ENCODE measurements around the gene DPP10. TPM values are rescaled to one million over a fixed set of nuclear protein-coding genes. Genes with fewer than 3 reads are reported as not detected.

The DPP10 gene
- total RNA-seq, 4 donors from 2014 or later, result 0.13 to 2.8 (median 0.48) TPM; not detected in 1

- TF ChIP-seq, protein P1, sequence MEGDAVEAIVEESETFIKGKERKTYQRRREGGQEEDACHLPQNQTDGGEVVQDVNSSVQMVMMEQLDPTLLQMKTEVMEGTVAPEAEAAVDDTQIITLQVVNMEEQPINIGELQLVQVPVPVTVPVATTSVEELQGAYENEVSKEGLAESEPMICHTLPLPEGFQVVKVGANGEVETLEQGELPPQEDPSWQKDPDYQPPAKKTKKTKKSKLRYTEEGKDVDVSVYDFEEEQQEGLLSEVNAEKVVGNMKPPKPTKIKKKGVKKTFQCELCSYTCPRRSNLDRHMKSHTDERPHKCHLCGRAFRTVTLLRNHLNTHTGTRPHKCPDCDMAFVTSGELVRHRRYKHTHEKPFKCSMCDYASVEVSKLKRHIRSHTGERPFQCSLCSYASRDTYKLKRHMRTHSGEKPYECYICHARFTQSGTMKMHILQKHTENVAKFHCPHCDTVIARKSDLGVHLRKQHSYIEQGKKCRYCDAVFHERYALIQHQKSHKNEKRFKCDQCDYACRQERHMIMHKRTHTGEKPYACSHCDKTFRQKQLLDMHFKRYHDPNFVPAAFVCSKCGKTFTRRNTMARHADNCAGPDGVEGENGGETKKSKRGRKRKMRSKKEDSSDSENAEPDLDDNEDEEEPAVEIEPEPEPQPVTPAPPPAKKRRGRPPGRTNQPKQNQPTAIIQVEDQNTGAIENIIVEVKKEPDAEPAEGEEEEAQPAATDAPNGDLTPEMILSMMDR (IDR thresholded peaks at IDR 0.05), result no peak
- DNase-seq (ENCODE audit: low spot score) (no peak), ATAC-seq (ENCODE audit: low FRiP score) (no peak)
Observed at GRCh38 chr2:115568643-115569042, 1126.2 kb downstream of the DPP10 start.

GRCh38 chr2:115569547-115569946, 1127.1 kb downstream of the DPP10 start:
- TF ChIP-seq, protein P1 (IDR thresholded peaks at IDR 0.05), result no peak
- ATAC-seq (ENCODE audit: low FRiP score) (no peak), DNase-seq (ENCODE audit: low spot score) (no peak)

DNA sequence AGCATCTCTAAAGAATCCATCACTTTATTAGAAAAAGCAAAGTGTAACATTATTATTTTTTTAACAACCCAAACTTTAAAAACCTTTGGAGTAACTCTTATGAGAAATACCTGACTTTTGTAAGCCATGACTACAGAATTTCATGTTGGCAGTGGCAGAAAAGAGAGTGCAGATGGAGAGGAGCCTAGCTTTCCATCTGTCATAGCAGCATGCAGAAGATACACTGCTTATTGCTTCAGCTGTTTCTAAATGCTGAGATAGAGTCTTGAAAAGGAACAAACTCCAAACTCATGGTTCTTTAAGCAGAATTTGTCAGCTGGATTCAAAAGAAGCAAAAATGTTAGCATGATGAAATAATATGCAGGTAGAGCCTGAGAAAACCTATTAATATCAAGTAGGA, 1130.3 kb downstream of the DPP10 start:
- DNase-seq (ENCODE audit: low spot score) (no peak), ATAC-seq (ENCODE audit: low FRiP score) (no peak)
- TF ChIP-seq, protein P1 (IDR thresholded peaks at IDR 0.05), result no peak

DNA sequence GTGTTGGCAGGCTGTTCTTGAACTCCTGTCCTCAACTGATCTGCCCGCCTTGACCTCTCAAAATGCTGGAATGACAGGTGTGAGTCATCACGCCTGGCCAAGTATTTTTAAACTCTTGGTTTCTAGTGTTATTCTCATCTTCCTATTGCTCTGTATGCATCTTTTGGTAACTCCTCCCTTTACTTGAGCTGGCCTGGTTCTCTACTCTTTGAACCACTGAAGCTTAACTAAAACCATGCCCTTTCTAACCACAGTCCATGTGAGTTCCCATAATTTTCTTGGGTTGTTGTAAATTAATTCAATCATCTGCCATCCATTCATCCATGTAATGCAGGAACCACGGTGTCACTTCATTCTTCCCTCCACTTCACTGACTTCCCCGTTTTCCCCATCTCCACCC, 1131.3 kb downstream of the DPP10 start:
- TF ChIP-seq, protein P1 (IDR thresholded peaks at IDR 0.05), result no peak
- ATAC-seq (ENCODE audit: low FRiP score), result no peak
- no peak for DNase-seq (ENCODE audit: low spot score)

GRCh38 chr2:115574667-115575066, 1132.2 kb downstream of the DPP10 start:
- TF ChIP-seq, protein P1 (IDR thresholded peaks at IDR 0.05), result no peak
- no peak for ATAC-seq (ENCODE audit: low FRiP score)
- no peak for DNase-seq (ENCODE audit: low spot score)

DNA sequence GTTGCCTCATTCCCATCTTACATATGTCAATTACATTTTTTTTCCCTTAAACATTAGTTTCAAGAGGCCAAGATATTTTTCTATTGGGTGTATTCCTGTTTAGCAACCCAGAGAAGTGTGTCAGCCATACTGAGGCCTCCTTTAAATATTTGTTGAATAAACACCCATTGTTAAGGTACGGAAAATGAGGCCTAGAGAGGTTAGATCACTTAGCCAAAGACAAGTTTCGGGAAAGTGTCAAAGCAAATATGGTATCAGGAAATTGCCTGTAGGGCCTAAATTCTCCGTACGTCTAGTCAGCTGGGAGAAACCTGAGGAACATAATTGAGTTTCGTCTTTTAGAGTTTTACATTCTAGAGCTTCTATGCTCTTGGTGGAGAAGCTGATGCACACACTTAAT, 1138.3 kb downstream of the DPP10 start:
- ATAC-seq (ENCODE audit: low FRiP score) (no peak), DNase-seq (ENCODE audit: low spot score) (no peak)
- TF ChIP-seq, protein P1 (IDR thresholded peaks at IDR 0.05), result no peak

- no peak for ATAC-seq (ENCODE audit: low FRiP score)
- TF ChIP-seq, protein P1 (IDR thresholded peaks at IDR 0.05), result no peak
Observed at GRCh38 chr2:115584507-115584906, 1142.1 kb downstream of the DPP10 start.

More at GRCh38 chr2:115584507-115584906, 1142.1 kb downstream of the DPP10 start:
- DNase-seq (ENCODE audit: low spot score), result no peak

Measured in omental fat pad (tissue), 4 donors.